ENCODE results near the gene NRL.

The NRL gene

DNA sequence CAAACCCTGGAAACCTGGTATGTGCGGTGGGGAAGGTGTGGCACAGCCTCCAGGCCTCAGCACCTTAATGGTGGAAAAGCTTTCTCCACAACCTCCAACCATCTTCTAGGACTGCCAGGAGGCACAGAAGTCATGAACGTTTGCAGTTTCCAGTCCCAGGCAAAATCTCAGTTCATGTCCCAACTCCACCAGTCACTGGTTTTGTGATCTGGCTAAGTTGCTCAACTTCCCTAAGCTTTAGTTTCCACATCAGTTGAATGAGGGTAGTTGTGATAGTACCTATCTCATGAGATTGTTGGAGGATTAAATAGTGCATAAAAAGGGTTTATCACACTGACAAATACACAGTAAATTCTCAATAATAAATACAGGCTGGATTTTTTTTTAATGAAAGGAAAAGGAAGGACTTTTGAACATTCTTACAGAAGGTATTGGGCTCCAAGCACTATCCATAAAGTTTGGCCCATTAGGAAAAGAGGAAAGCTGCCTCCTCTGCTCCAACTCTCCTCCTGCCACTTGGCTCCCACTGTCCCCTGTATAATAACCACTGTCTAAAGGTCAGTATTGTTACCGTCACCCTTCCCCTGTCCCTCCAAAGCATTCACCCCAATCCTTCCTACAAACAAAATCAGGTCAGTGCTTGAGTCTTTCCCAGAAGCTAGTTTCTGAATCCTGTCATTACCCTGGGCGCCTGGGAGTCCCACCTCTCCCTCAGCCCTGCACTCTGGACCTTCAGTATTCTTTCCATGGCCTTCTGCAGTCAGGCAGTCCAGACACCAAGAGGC, 14.4 kb downstream of the NRL start:
- TF ChIP-seq CTCF (IDR thresholded peaks at IDR 0.05): no peak
- Histone ChIP-seq H3K4me1 (ENCODE audit: control insufficient read depth in 1 of 2, insufficient read depth in 1 of 2, low read depth in 1 of 2, low read length in 1 of 2) (peaks cover 6 to 8% of the 10 kb centered on the region in 2 experiments), H3K27ac (no peak overlapping the region), H3K36me3 (no peaks in the 10 kb centered on the region), H3K27me3 (peaks cover 38% of the 10 kb centered on the region), H3K9me3 (no peaks in the 10 kb centered on the region), H3K4me3 (ENCODE audit: low read depth in 1 of 2, low read length in 1 of 2) (no peak overlapping the region)

- H3K36me3 ChIP-seq: no peaks in the 10 kb centered on the region
- H3K9me3 ChIP-seq: no peaks in the 10 kb centered on the region
- no peak for TF ChIP-seq CTCF (IDR thresholded peaks at IDR 0.05)
- no peak overlapping the region for H3K27ac ChIP-seq
- peaks cover 14 to 15% of the 10 kb centered on the region in 2 experiments for H3K4me1 ChIP-seq (ENCODE audit: control insufficient read depth in 1 of 2, insufficient read depth in 1 of 2, low read depth in 1 of 2, low read length in 1 of 2)
- H3K4me3 ChIP-seq (ENCODE audit: low read depth in 1 of 2, low read length in 1 of 2): no peak overlapping the region
- H3K27me3 ChIP-seq: peaks cover 47% of the 10 kb centered on the region
Measured at GRCh38 chr14:24098927-24099813, 15.6 kb downstream of the NRL start.

DNA sequence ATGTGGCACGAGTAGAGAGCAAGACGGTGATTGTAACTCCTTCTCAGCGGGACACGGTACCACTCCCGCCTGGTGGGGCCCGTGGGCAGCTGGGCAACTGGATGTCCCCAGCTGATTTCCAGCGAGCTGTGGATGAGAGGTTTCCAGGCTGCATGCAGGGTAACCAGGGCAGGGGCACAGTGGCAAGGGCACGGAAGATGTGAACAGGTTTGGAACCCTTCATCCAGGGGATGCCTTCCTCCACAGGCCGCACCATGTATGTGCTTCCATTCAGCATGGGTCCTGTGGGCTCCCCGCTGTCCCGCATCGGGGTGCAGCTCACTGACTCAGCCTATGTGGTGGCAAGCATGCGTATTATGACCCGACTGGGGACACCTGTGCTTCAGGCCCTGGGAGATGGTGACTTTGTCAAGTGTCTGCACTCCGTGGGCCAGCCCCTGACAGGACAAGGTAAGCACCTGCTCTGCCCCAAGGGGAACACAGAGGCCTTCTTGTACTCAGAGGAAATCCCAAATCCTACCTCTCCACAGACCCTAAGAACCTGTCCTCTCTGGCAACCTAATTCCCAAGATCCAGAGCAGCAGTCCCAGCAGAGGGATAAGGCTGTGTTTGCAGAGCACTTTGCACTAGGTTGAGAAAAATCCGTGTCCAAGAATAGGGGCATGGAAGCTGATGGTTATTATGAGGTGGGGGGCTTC, 16.4 kb downstream of the NRL start:
- H3K4me1 ChIP-seq (ENCODE audit: control insufficient read depth in 1 of 2, insufficient read depth in 1 of 2, low read depth in 1 of 2, low read length in 1 of 2): peaks cover 19 to 20% of the 10 kb centered on the region in 2 experiments
- H3K36me3 ChIP-seq: no peaks in the 10 kb centered on the region
- H3K27ac ChIP-seq: no peak overlapping the region
- no peaks in the 10 kb centered on the region for H3K9me3 ChIP-seq
- H3K27me3 ChIP-seq: peaks cover 49% of the 10 kb centered on the region
- no peak for TF ChIP-seq CTCF (IDR thresholded peaks at IDR 0.05)
- no peak overlapping the region for H3K4me3 ChIP-seq (ENCODE audit: low read depth in 1 of 2, low read length in 1 of 2)

DNA sequence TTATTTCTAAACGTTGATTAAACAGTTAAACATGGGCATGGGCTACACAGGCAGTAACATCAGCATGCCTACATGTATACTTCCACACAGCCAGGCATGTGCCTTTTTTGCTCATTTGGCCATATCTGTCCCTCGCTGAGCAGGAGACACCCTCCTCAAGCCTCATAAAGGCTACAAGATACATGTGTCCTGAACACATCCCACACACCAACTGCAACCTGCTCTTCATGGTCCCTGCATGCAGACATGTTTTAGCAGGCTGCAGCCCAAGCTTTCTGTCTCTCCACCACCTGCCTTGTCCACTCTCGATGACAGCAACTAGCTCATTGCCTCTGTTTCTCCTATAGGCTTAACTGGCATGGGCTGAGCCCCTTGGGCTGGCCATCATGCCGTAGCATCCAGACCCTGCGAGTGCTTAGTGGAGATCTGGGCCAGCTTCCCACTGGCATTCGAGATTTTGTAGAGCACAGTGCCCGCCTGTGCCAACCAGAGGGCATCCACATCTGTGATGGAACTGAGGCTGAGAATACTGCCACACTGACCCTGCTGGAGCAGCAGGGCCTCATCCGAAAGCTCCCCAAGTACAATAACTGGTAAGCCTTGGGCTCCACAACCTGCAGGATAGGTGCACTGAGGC, 18.1 kb downstream of the NRL start:
- no peaks in the 10 kb centered on the region for H3K9me3 ChIP-seq
- no peak overlapping the region for H3K27ac ChIP-seq
- H3K4me1 ChIP-seq (ENCODE audit: control insufficient read depth in 1 of 2, insufficient read depth in 1 of 2, low read depth in 1 of 2, low read length in 1 of 2): peaks cover 19 to 20% of the 10 kb centered on the region in 2 experiments
- TF ChIP-seq CTCF (IDR thresholded peaks at IDR 0.05): no peak
- H3K4me3 ChIP-seq (ENCODE audit: low read depth in 1 of 2, low read length in 1 of 2): no peak overlapping the region
- H3K27me3 ChIP-seq: peaks cover 49% of the 10 kb centered on the region
- H3K36me3 ChIP-seq: no peaks in the 10 kb centered on the region
